WTC11 (cell line): Measurements from ENCODE around the gene PPP1R37. TPM values are rescaled to one million over a fixed set of nuclear protein-coding genes. Genes with fewer than 3 reads are reported as not detected.

Experiments used
- ATAC-seq: fragments of 200-7000 bp; cut with Tn5 transposase; 2 replicates; pipeline ENCODE4 v1.10.0; 2021; ENCODE audit warnings: mild to moderate bottlenecking, moderate library complexity
- Bru-seq: library from RNA; stranded (reverse); fragments of 400-500 nt; gene quantifications from one replicate; lab custom pipeline; 2021; lab: Mats Ljungman, UMichigan
- CTCF ChIA-PET: fragments of 300-600 bp; sonication (Branson Sonifier 250); formaldehyde crosslinking; loops from one replicate; lab custom pipeline; 2021; ENCODE audit warnings: antibody characterized with exemption; lab: Charles Lee
- POLR2A ChIA-PET: fragments of 350-600 bp; sonication (Branson Sonifier 250); formaldehyde crosslinking; loops from one replicate; lab custom pipeline; 2021; ENCODE audit warnings: antibody characterized with exemption; lab: Charles Lee
- DNase-seq: peaks from one replicate; pipeline ENCODE4 v3.0.0; 2021; ENCODE audit warnings: low spot score
- H3K27ac Mint-ChIP-seq: 2 replicates; pipeline ENCODE4 v1.8.0; 2021; ENCODE audit warnings: mixed read lengths
- H3K27me3 Mint-ChIP-seq: 2 replicates; pipeline ENCODE4 v1.8.0; 2021; ENCODE audit warnings: low read depth, mild to moderate bottlenecking, moderate library complexity, mixed read lengths
- H3K36me3 Mint-ChIP-seq: 2 replicates; pipeline ENCODE4 v1.8.0; 2021; ENCODE audit warnings: mixed read lengths
- H3K4me1 Mint-ChIP-seq: 2 replicates; pipeline ENCODE4 v1.8.0; 2022; ENCODE audit warnings: mixed read lengths
- H3K4me3 Mint-ChIP-seq: 2 replicates; pipeline ENCODE4 v1.8.0; 2021; ENCODE audit warnings: mild to moderate bottlenecking, moderate library complexity, mixed read lengths
- H3K9me3 Mint-ChIP-seq: 2 replicates; pipeline ENCODE4 v1.8.0; 2021; ENCODE audit warnings: mixed read lengths
- ARID4B ChIP-seq: sonication (generic); formaldehyde crosslinking; IDR thresholded peaks from 2 replicates; pipeline ENCODE4 v1.8.0; 2023; ENCODE audit warnings: missing genetic modification reagents, mild to moderate bottlenecking, borderline replicate concordance
- CREM ChIP-seq: sonication (generic); formaldehyde crosslinking; IDR thresholded peaks from 2 replicates; pipeline ENCODE4 v1.8.1; 2022; ENCODE audit warnings: mild to moderate bottlenecking, missing genetic modification reagents, moderate library complexity
- E2F1 ChIP-seq: sonication (generic); formaldehyde crosslinking; IDR thresholded peaks from 2 replicates; pipeline ENCODE4 v1.8.0; 2022; ENCODE audit warnings: mild to moderate bottlenecking, missing genetic modification reagents
- E2F4 ChIP-seq: sonication (generic); formaldehyde crosslinking; IDR thresholded peaks from 2 replicates; pipeline ENCODE4 v1.8.1; 2022; ENCODE audit warnings: low read depth, mild to moderate bottlenecking, moderate library complexity, missing genetic modification reagents, borderline replicate concordance
- ERG ChIP-seq: fragments of 250-450 bp; sonication (Bioruptor Pico); IDR thresholded peaks from 2 replicates; pipeline ENCODE4 v1.8.0; 2021; ENCODE audit warnings: mild to moderate bottlenecking
- ETV6 ChIP-seq: sonication (generic); formaldehyde crosslinking; IDR thresholded peaks from 2 replicates; pipeline ENCODE4 v1.8.1; 2022; ENCODE audit warnings: mild to moderate bottlenecking, missing genetic modification reagents
- FOXJ3 ChIP-seq: sonication (generic); formaldehyde crosslinking; IDR thresholded peaks from 2 replicates; pipeline ENCODE4 v1.9.0; 2021; ENCODE audit warnings: missing genetic modification reagents, mild to moderate bottlenecking, borderline replicate concordance
- FOXK1 ChIP-seq: sonication (generic); formaldehyde crosslinking; IDR thresholded peaks from 2 replicates; pipeline ENCODE4 v1.8.0; 2022; ENCODE audit warnings: mild to moderate bottlenecking, moderate library complexity, missing genetic modification reagents
- KAT7 ChIP-seq: sonication (generic); formaldehyde crosslinking; IDR thresholded peaks from 2 replicates; pipeline ENCODE4 v1.8.1; 2023; ENCODE audit warnings: missing genetic modification reagents, mild to moderate bottlenecking, borderline replicate concordance
- RORB ChIP-seq: fragments of 250-450 bp; sonication (Bioruptor Pico); IDR thresholded peaks from 2 replicates; pipeline ENCODE4 v1.9.0; 2021; ENCODE audit warnings: mild to moderate bottlenecking
- SMAD4 ChIP-seq: sonication (generic); formaldehyde crosslinking; IDR thresholded peaks from 2 replicates; pipeline ENCODE4 v1.8.0; 2022; ENCODE audit warnings: mild to moderate bottlenecking, missing genetic modification reagents
- SP1 ChIP-seq: sonication (generic); formaldehyde crosslinking; conservative IDR thresholded peaks from 2 replicates; pipeline ENCODE4 v1.8.1; 2022; ENCODE audit warnings: missing genetic modification reagents
- ZBTB43 ChIP-seq: sonication (generic); formaldehyde crosslinking; IDR thresholded peaks from 2 replicates; pipeline ENCODE4 v1.8.1; 2023; ENCODE audit warnings: mild to moderate bottlenecking, missing genetic modification reagents
- ZNF232 ChIP-seq: sonication (generic); formaldehyde crosslinking; IDR thresholded peaks from 2 replicates; pipeline ENCODE4 v1.8.0; 2022; ENCODE audit warnings: mild to moderate bottlenecking, missing genetic modification reagents
- ZNF423 ChIP-seq: fragments of 250-450 bp; sonication (Bioruptor Pico); IDR thresholded peaks from 2 replicates; pipeline ENCODE4 v2.1.2; 2022; ENCODE audit warnings: mild to moderate bottlenecking, moderate library complexity
- long read RNA-seq, 3 experiments: library from RNA in 1 of 3; library from capped mRNA in 1 of 3; library from polyadenylated mRNA in 1 of 3; unstranded in 2 of 3; stranded (forward) in 1 of 3; transcript quantifications; one replicate each; pipeline ENCODE4 v2.0.0, GENCODE V29; 2021
- total RNA-seq: library from RNA; stranded (reverse); gene quantifications from 3 replicates; pipeline ENCODE4 v1.2.3, GENCODE V29; 2021
- TF ChIP-seq, protein P1 (sequence below): sonication (generic); formaldehyde crosslinking; IDR thresholded peaks from 2 replicates; pipeline ENCODE4 v1.8.0; 2023; ENCODE audit warnings: mild to moderate bottlenecking, missing genetic modification reagents
- TF ChIP-seq, protein P2 (sequence below): sonication (generic); formaldehyde crosslinking; IDR thresholded peaks from 2 replicates; pipeline ENCODE4 v1.8.1; 2023; ENCODE audit warnings: mild to moderate bottlenecking, moderate library complexity, missing genetic modification reagents
- TF ChIP-seq, protein P3 (sequence below): sonication (generic); formaldehyde crosslinking; IDR thresholded peaks from 2 replicates; pipeline ENCODE4 v1.8.1; 2023; ENCODE audit warnings: mild to moderate bottlenecking, missing genetic modification reagents, moderate library complexity

Gene PPP1R37
- 34.5 to 35.9 TPM (median 35.4 TPM) in 3 replicates for total RNA-seq
- percentile 63 among the genes with signal in this experiment for Bru-seq, nascent RNA
- long read RNA-seq, experiment 1, transcript PPP1R37-201 (13 exons, 3,163 nt): major isoform, 12 of 26 reads
- long read RNA-seq, experiment 1, partial matches to known transcripts: 2 of 26 reads
- long read RNA-seq, experiment 1, other reads (novel, unspliced or antisense): 11 of 26 reads
- long read RNA-seq, experiment 2, transcript PPP1R37-204 (3 exons, 1,719 nt): minor isoform, 7 of 37 reads
- long read RNA-seq, experiment 2, transcript PPP1R37-201 (13 exons, 3,163 nt): major isoform, 10 of 37 reads
- long read RNA-seq, experiment 2, partial matches to known transcripts: 4 of 37 reads
- long read RNA-seq, experiment 2, other reads (novel, unspliced or antisense): 16 of 37 reads
- long read RNA-seq, experiment 3: 0 reads

DNA sequence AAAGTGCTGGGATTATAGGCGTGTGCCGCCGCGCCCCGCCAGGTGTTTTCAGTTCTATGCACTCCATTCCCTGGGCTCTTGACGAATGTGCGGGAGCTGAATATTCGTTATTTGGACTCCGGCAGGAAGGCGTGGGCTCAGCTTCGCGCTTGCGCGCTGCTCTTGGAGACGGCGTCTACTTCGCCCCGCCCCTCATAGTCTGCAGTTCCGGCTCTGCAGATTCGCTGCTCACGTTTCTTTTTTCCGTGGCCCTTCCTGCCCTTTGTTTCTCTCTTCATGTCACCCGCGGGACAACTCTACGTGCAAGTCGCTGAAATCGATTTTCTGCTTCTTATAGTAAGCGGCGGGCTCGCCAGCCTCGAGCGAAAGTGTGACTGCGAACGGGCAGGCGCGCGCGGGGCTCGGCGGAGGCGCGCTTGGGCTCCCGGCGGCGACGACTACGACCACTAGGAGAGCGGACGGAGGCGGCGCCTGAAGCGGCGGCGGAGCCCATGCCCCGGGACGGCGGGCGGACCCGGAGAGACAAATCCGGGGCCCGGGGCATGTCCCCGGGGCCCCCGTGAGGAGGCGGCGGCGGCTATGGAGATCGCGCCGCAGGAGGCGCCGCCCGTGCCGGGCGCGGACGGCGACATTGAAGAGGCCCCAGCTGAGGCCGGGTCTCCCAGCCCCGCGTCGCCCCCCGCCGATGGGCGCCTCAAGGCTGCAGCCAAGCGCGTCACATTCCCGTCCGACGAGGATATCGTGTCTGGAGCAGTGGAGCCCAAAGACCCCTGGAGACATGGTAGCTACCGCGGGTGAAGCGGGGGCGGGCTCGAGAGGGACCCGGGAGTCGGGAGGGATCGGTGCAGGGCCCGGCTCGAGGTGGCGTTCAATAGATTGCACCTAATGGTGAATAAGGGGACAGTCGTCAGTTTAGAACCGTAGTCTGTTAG, at the start of gene PPP1R37:
Gene PPP1R37 (plus strand): TSS at position 433 of the 932 bp plus-strand sequence. CDS start 147 bp downstream, at position 580.
- Mint-ChIP-seq H3K4me1 (peaks cover 57% of the 10 kb centered on the region), H3K9me3 (no peaks in the 10 kb centered on the region), H3K27ac (peak within 1 kb of the TSS; percentile 100), H3K27me3 (no peaks in the 10 kb centered on the region), H3K4me3 (peak within 1 kb of the TSS; percentile 84), H3K36me3 (peaks cover 9% of the 10 kb centered on the region; the same call in 1 of the 2 replicates)
- POLR2A ChIA-PET: interaction anchor here (0.5 to 2.8 kb wide), 14 partner anchors 11 to 336 kb away, joined by 3 to 36 read pairs (median 5); partner anchors contain the start of genes APOE, BLOC1S3, GEMIN7 and RELB
- DNase-seq (peak; percentile 93), ATAC-seq (peak; percentile 52)
- CTCF ChIA-PET: interaction anchor here (0.7 to 4.1 kb wide), 15 partner anchors 10 to 551 kb away, joined by 3 to 28 read pairs (median 6); partner anchors contain the start of genes APOE, BLOC1S3, GEMIN7 and TRAPPC6A
- TF ChIP-seq ETV6 (CRISPR knock-in tag) (no peak), FOXK1 (peak; percentile 75), CREM (peak; percentile 66; the same call in 1 of the 2 replicates), E2F1 (no peak), ZNF423 (CRISPR knock-in tag) (no peak), ZBTB43 (CRISPR knock-in tag) (no peak), RORB (CRISPR knock-in tag) (no peak), SP1 (peak; percentile 100), E2F4 (CRISPR knock-in tag) (0 out of 2 replicates have a peak, but pooled peaks have one; percentile 14), ERG (CRISPR knock-in tag) (0 out of 2 replicates have a peak, but pooled peaks have one; percentile 33), KAT7 (CRISPR knock-in tag) (no peak), ZNF232 (CRISPR knock-in tag) (no peak), ARID4B (CRISPR knock-in tag) (peak; percentile 59; the same call in 1 of the 2 replicates), FOXJ3 (no peak), SMAD4 (CRISPR knock-in tag) (no peak)
- TF ChIP-seq, protein P1, sequence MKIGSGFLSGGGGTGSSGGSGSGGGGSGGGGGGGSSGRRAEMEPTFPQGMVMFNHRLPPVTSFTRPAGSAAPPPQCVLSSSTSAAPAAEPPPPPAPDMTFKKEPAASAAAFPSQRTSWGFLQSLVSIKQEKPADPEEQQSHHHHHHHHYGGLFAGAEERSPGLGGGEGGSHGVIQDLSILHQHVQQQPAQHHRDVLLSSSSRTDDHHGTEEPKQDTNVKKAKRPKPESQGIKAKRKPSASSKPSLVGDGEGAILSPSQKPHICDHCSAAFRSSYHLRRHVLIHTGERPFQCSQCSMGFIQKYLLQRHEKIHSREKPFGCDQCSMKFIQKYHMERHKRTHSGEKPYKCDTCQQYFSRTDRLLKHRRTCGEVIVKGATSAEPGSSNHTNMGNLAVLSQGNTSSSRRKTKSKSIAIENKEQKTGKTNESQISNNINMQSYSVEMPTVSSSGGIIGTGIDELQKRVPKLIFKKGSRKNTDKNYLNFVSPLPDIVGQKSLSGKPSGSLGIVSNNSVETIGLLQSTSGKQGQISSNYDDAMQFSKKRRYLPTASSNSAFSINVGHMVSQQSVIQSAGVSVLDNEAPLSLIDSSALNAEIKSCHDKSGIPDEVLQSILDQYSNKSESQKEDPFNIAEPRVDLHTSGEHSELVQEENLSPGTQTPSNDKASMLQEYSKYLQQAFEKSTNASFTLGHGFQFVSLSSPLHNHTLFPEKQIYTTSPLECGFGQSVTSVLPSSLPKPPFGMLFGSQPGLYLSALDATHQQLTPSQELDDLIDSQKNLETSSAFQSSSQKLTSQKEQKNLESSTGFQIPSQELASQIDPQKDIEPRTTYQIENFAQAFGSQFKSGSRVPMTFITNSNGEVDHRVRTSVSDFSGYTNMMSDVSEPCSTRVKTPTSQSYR (CRISPR knock-in tag): no peak
- TF ChIP-seq, protein P2, sequence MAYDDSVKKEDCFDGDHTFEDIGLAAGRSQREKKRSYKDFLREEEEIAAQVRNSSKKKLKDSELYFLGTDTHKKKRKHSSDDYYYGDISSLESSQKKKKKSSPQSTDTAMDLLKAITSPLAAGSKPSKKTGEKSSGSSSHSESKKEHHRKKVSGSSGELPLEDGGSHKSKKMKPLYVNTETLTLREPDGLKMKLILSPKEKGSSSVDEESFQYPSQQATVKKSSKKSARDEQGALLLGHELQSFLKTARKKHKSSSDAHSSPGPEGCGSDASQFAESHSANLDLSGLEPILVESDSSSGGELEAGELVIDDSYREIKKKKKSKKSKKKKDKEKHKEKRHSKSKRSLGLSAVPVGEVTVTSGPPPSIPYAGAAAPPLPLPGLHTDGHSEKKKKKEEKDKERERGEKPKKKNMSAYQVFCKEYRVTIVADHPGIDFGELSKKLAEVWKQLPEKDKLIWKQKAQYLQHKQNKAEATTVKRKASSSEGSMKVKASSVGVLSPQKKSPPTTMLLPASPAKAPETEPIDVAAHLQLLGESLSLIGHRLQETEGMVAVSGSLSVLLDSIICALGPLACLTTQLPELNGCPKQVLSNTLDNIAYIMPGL (CRISPR knock-in tag): peak; percentile 81
- TF ChIP-seq, protein P3, sequence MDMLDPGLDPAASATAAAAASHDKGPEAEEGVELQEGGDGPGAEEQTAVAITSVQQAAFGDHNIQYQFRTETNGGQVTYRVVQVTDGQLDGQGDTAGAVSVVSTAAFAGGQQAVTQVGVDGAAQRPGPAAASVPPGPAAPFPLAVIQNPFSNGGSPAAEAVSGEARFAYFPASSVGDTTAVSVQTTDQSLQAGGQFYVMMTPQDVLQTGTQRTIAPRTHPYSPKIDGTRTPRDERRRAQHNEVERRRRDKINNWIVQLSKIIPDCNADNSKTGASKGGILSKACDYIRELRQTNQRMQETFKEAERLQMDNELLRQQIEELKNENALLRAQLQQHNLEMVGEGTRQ (CRISPR knock-in tag): no peak
